Activated CD4-positive, CD25-positive, alpha-beta regulatory T cell treated with anti-CD3 and anti-CD28 coated beads, Interleukin-2, amount 50 U/mL, for 16 hours (primary cell): ENCODE results near the gene TMEM209.
"Not testable (repeated sequence)": the region's sequence is repeated elsewhere in the genome, so short reads cannot be mapped to it uniquely, and the experiment has no call there.

Experiments used
- DNase-seq: peaks from one replicate; pipeline ENCODE4 v3.0.0-alpha.2; 2020; ENCODE audit warnings: low read depth, low spot score

TMEM209 gene

DNA sequence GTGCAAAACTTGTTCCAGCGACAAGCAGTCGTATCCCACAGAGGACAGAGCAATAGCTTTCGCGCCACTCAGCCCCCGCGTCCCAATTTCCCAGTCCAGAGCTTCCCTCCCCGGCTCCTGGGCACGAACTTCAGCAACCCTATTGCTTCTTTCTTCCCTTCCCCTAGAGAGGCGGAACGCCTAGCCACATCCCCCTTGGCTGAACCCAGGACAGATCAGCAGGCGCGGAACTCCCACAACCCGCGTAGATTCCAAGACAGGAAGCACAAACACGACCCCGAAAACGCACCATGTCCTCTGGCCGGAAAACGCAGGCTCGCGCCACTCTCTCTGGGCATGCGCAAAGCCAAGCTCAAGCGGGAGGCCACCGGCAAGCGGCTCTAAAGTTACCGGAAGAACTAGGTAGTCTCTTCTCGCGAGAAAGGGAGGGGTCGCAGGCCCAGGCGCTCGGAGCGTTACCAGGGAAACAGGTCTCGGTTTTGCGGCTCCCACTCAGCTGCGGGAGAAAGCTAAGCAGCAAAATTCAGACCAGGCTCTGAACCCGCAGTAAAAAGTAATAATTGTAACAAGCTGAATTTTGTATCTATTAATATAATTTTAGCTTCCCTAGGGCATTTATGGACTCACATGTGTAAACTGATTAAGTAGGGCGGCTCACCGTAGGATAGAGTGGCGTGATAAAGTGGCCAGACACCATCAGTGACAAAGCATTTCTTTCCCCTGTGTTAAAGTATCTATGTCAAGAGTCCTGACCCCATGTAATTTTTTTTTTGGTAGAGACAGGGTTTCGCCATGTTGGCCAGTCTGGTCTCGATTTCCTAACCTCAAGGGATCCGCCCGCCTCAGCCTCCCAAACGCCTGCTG, at the start of gene TMEM209:
Gene TMEM209, minus strand, starts transcription at position 323 of the 864 bp plus-strand sequence. Its CDS starts 31 bp downstream, at position 292.
- peak; percentile 88 for DNase-seq

DNA sequence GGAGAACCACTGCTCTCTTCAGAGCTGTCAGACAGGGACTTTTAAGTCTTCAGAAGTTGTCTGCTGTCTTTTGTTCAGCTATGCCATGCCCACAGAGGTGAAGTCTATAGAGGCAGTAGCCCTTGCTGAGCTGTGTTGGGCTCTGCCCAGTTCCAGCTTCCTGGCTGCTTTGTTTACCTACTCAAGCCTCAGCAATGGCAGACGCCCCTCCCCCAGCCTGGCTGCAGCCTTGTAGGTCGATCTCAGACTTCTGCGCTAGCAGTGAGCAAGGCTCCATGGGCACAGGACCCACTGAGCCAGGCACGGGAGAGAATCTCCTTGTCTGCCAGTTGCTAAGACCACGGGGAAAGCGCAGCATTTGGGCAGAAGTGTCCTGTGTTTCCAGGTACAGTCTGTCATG, 49.3 kb upstream of the TMEM209 start:
- DNase-seq, result no peak

DNA sequence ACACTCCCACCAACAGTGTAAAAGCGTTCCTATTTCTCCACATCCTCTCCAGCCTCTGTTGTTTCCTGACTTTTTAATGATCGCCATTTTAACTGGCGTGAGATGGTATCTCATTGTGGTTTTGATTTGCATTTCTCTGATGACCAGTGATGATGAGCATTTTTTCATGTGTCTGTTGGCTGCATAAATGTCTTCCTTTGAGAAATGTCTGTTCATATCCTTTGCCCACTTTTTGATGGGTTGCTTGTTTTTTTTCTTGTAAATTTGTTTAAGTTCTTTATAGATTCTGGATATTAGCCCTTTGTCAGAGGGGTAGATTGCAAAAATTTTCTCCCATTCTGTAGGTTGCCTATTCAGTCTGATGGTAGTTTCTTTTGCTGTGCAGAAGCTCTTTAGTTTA, 44.4 kb upstream of the TMEM209 start:
- DNase-seq, result not testable (repeated sequence)

DNA sequence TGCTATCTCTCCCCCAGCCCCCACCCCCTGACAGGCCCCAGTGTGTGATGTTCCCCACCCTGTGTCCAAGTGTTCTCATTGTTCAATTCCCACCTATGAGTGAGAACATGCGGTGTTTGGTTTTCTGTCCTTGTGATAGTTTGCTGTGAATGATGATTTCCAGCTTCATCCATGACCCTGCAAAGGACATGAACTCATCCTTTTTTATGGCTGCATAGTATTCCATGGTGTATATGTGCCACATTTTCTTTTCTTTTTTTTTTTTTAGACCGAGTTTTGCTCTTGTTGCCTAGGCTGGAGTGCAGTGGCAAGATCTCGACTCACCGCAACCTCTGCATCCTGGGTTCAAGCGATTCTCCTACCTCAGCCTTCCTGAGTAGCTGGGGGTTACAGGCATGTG, 43.6 kb upstream of the TMEM209 start:
- not testable (repeated sequence) for DNase-seq

DNA sequence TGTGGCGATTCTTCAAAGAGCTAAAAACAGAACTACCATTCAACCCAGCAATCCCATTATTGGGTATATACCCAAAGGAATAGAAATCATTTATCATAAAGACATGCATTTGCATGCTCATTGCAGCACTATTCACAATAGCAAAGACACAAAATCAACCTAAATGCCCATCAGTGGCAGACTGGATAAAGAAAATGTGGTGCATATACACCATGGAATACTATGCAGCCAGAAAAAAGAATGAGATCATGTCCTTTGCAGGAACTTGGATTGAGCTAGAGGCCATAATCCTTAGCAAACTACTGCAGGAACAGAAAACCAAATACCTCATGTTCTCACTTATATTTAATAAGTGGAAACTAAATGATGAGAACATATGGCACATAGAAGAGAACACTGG, 41.3 kb upstream of the TMEM209 start:
- not testable (repeated sequence) for DNase-seq

DNA sequence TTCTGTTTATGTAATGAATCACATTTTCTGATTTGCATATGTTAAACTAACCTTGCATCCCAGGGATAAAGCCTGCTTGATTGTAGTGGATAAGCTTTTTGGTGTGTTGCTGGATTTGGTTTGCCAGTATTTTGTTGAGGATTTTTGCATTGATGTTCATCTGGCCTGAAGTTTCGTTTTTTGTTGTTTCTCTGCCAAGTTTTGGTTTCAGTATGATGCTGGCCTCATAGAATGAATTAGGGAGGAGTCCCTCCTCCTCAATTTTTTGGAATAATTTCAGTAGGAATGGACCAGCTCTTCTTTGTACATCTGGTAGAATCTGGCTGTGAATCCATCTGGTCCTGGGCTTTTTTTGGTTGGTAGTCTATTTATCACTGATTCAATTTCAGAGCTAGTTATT, 38.3 kb upstream of the TMEM209 start:
- not testable (repeated sequence) for DNase-seq

DNA sequence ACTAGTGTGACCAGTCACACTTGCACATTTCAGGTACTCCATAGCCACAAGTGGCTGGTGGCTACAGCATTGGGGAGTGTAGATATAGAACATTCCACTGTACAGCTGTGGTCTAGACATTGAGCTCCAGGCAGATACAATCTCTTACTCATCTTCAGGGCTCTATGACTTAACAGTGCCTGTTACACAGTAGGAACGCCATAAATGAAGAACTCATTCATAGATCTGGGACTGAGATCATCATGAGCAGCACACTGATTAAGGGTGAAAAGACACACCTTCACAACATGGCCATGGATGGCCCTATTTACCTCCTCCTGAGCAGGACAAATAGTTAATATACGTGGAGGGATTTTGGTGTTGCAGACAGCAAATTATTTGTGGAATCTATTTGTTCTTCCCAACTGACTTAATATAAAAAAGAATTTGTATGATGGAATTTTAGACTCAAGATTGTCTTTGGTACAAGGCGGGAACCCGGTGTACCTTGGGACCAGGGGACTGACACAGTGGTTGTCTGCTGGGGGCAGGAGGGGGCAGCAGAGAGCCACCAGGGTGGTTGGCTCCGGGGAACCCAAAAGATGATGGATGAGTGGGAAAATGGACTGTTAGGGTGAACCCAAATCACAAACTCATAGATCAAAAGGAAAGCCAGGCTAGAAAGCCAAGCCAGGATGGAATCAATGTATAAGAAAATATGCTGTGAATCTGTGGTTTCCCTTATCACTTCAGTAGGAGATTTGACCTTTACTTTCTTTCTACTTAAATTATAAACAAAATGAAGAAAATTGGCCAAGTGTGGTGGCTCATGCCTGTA, 37.2 kb upstream of the TMEM209 start:
- DNase-seq, result peak; percentile 27

DNA sequence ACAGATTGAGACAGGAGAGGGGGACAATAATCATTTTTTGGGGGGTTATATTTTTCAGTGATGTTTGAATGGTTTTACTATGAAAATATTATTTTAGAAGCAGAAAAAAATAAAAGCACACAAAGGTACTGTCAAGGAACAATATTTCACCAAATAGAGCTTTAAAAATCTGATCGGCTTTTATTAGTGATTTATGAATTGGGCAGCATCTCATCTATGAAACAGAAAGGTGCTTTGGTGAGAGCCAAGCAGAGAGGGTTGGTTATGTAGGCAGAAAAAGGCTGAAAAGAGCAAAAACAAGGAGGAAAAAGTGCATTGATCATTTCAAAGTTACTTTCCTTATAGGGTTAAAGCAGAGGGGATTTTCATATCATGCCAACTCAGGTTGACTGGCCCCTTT, 35.0 kb upstream of the TMEM209 start:
- no peak for DNase-seq

DNA sequence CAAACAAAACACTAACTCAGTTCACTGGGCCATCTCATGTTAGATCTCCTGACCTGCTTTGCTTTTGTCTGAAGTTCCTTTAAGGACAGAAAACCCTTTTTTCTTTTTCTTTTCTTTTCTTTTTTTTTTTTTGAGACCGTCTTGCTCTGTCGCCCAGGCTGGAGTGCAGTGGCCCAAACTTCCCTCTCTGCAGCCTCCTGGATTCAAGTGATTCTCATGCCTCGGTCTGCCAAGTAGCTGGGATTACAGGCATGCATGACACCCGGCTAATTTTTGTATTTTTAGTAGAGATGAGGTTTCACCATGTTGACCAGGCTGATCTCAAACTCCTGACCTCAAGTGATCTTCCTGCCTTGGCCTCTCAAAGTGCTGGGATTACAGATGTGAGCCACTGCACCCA, 31.2 kb upstream of the TMEM209 start:
- not testable (repeated sequence) for DNase-seq

DNA sequence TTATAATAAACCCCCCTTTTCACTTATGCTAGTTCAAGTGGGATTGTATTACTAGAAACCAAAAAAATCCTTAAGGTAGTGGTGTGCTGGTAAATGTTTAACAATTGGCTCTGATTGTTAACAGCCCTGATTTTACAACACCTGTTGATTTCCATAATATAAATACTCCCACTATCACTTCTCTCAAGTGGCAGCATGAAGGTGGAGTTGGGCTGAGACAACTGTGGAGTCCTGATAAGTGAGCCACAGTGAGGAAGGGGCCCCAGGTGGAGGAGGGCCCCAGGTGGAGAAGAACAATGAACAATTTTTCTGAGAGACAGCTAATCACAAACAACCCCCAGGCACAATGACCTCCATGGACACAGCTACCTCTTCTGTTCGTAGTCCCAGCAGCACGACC, 28.9 kb upstream of the TMEM209 start:
- DNase-seq, result no peak

DNA sequence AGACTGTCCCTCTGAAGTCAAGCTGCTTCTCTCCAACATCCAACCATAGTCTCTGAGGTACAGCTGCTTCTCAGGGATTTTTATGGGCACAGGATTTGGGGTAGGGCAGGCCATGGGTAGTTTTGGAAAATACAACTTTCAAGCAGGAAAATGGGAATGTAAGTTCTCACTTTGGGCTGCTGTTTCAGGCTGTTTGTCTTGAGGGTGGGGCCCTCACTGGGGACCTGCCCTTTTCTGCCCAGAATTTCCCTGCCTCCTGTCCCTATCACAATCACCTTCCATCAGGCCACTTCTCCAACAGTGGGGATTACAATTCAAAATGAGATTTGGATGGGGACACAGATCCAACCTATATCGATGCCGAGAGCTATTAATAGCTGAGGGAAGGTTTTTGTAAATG, 27.0 kb upstream of the TMEM209 start:
- no peak for DNase-seq

DNA sequence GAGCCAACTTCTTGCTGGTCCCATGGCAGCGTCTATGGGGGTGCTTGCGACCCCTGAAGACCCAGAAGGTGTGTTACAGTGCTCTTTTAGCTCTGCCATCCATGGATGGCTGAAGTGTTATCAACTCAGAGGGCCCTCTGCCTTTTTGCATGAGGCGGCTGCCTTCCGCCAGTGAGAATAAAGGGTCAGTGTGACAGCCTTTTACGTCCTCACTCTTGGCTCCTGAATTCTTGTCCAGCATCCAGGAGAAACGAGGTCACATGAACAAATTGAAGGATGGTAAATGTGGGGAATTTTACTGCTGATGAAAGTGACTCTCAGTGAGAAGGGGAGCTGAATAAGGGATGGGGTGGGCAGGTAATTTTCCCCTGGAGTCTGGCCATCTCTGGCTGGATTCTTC, 26.6 kb upstream of the TMEM209 start:
- no peak for DNase-seq

DNA sequence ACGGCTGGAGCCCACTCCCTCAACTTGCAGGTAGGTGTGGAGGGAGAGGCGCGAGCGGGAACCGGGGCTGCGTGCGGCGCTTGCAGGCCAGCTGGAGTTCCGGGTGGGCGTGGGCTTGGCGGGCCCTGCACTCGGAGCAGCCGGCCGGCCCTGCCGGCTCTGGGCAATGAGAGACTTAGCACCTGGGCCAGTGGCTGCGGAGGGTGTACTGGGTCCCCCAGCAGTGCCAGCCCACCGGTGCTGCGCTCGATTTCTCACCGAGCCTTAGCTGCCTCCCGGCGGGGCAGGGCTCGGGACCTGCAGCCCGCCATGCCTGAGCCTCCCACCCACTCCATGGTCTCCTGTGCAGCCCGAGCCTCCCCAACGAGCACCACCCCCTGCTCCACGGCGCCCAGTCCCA, 24.8 kb upstream of the TMEM209 start:
- DNase-seq, result not testable (repeated sequence)

DNA sequence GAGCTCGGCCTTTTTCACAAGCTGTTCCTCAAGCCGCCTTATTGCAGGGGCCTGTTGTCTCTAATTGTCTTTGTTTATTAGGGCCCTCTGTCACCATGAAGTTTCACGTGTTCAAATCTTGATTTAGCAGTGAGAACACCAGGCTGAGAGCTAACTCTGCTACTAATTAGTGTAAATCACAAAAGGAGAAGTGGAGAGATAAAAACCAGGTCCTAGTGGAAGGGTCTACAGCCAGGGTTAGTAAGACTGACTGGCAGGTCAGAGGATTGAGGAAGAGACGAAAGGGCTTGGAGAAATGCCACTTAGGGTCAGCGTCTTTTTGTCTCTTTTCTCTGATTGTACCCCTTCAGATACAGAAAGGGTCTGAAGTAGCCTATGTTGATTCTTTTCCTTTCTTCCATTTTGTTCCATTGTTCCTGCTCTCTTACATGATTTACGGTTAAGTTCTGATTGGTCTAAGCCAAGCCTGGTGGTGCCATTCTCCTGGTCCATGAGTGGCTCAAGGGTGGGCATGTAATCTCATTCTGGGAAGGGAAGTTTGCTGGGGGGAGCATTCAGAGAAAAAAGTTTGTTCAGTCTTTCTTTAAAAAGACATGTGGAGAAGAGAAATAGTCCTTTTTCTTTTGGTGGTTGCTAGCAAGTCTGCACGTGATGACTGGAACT, 23.8 kb upstream of the TMEM209 start:
- DNase-seq, result no peak

DNA sequence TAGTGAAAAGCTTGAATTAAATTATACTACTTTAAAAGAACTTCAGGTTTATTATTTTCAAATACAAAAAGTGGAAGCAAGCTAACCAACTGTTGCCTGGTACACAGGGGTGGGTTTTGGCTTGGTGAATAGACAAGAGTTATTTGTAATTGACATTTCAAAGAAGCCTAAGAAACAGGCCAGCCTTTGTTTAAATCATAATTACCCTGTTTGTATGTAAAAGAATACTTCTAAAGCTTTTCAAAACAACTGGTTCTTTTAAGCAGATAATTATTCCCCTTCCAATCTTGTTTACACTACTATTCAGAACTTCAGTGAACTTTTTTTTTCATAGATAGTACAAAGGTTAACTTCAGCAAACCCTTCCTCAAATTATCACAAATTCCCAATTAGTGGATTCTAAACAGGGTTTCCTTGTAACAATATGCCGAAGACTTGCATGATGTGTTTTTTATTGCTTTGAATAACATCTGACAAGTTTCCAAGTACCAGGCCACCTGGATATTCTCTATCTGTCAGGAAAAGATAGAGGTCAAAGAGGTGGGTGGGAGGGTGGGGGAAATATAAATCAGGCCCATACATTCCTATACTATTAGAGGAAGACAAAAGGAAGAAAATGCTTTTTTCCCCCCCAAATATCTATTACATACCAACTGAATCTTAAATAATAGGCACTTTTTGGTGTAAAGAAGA, 22.8 kb upstream of the TMEM209 start:
- DNase-seq, result no peak

DNA sequence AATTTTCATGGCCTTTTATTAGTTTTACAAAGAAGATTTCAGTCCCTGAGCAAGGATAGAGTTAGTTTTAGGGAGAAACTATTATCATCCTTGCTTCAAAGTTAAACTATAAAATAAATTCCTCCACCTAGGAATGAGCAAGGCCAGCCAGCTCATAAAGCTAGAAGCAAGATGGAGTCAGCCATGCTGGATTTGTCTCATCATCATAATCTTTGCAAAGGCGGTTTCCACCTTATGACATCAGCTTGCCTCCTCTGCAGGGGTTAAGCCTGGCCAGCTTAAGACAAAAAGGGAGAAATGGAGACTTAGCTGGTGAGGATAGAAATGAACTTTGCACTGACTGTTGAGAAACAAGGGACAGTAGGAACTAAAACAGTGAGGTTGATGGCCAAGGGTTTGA, 21.1 kb upstream of the TMEM209 start:
- no peak for DNase-seq

DNA sequence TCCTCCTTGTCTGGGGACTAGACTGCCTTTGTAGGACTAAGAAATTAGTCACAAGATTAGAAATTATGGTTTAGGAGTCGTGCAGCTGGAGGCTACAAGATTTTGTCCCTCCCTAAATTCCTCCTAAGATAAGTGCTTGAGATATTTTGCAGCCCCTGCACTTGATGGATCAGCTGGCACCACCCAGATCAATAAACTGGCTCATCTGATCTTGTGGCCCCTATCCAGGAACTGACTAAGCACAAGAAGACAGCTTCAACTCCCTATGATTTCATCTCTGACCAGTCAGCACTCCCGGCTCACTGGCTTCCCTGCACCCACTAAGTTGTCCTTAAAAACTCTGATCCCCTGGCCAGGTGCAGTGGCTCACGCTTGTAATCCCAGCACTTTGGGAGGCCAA, 19.7 kb upstream of the TMEM209 start:
- DNase-seq, result not testable (repeated sequence)

DNA sequence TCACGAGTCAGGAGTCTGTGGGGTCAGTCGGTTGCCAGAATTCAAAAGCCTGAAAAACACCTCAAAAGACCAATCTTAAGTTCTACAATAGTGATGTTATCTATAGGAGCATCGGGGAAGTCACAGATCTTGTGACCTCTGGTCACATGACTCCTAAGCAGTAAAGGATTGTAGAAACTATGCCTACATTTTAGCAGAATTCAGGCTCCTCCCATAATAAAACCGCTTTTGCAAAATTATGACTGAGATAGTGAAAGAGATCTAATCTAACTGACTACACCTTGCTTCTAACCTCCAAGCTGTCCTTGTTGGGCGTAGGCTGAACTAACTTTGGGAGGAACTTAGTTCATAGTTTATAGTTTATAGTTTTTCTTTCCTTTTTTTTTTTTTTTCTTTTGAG, 19.0 kb upstream of the TMEM209 start:
- no peak for DNase-seq

DNA sequence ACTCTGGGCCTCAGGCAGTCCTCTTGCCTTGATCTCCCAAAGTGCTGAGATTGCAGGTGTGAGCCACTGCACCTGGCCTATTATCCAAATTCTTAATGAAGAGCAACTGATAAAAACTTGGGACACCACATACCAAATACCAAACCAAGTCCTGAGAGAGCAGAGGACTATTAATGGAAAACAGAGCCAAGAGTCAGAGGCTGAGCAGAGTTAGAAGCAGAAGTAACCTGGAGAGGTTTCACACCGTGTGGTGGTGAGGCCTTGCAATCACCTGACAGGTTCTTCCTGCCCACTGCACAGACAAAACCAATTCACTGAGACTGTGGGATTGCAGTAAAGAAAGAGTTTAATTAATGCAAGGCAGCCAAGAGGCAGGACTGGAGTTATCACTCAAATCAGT, 18.4 kb upstream of the TMEM209 start:
- no peak for DNase-seq

DNA sequence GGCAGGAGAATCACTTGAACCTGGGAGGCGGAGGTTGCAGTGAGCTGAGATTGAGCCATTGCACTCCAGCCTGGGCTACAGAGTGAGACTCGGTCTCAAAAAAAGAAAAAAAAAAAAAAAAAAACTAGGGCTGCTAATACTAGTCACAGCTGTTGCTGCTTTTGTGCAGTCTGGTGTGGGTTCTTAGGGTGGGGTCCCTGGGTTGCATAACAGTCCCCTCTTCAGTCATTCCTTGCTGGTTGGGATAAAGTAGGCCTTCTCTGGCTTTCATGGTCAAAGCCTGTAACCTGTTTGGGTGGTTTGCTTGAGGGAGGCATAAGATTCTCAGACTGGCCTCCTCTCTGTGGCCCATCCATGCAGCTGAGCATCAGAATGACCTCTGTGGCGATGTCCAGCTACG, 16.5 kb upstream of the TMEM209 start:
- DNase-seq, result no peak

DNA sequence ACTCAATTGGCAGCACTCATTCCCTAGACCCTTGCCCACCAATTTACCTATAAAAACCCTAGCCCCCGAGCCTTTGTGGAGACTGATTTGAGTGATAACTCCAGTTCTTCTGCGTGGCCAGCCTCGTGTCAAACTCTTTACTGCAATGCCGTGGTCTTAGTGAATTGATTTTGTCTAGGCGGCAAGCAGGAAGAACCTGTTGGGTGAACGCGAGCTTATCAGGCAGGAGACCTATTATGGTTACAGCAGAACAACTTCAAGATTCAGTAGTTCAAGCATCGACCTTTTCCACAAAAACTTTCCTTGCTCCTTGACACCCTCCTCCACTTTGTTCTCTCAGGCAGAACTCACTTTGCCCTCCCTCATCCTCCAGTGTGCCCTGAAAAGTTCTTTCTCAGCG, 14.7 kb upstream of the TMEM209 start:
- no peak for DNase-seq
